ENCODE measurements around the gene ZYX.
"Not testable (repeated sequence)": the region's sequence is repeated elsewhere in the genome, so short reads cannot be mapped to it uniquely, and the experiment has no call there.

ZYX gene

DNA sequence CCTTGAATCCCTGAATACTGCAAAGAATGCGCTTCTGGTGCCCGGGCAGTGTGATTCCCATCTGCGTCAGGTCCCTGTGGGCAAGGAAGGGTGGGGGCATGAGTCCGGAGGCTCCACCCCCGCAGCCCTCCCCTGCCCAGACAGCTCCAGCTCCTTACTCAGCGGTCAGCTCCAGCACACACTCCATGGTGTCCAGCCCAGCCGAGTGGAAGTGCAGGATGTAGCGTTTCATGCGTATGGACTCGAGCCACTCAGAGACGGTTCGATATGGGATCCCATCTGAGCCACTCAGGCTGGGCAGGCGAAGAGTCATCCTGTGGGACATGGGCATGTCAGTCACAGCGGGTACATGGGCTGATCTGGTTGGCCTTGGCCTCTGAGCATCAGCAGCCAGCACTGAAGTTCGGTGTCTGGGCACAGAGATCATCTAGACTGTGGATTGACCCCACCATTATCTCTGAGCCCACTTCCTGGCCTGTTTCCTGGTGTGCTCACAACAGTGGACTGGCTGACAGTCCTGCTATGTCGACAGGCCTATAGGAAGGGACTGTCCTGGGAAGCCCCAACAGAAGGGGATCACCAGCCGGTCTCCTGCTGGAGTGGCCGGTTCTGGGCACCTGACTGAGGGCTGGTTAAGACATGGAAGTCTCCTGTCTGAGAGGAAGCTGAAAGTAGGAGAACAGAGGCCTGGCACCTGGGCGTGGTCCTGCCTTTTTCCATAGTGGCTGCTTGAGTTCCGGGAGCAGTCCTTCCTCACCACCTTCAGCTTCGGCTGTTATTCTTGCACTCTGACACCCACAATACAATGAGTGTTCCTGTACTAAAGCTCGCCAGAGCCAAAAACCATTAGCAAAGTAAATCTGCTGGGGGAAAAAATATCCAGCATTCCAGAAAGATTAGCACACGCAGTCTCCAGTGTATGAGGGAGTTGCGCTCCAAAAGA, 10.6 kb downstream of the ZYX start:
- DNase-seq (ENCODE audit: insufficient read length, low spot score) (no peak), FAIRE-seq (no peak)
- TF ChIP-seq, protein P1, sequence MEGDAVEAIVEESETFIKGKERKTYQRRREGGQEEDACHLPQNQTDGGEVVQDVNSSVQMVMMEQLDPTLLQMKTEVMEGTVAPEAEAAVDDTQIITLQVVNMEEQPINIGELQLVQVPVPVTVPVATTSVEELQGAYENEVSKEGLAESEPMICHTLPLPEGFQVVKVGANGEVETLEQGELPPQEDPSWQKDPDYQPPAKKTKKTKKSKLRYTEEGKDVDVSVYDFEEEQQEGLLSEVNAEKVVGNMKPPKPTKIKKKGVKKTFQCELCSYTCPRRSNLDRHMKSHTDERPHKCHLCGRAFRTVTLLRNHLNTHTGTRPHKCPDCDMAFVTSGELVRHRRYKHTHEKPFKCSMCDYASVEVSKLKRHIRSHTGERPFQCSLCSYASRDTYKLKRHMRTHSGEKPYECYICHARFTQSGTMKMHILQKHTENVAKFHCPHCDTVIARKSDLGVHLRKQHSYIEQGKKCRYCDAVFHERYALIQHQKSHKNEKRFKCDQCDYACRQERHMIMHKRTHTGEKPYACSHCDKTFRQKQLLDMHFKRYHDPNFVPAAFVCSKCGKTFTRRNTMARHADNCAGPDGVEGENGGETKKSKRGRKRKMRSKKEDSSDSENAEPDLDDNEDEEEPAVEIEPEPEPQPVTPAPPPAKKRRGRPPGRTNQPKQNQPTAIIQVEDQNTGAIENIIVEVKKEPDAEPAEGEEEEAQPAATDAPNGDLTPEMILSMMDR (IDR thresholded peaks at IDR 0.05; ENCODE audit: insufficient read depth, missing control alignments): no peak

DNA sequence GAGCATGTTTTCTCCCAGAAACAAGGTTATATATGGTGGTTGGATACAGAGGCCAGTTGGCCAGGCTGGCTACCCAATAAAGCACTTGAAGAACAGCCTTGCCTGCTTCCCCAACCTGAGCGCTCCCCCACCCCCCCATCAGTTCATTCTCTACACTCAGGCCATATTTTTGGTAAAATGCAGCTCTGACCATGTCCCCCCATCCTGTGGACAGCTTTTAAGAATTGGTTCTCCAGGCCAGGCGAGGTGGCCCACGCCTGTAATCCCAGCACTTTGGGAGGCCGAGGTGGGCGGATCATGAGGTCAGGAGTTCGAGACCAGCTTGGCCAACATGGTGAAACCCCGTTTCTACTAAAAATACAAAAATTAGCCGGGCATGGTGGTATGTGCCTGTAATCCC, 11.3 kb downstream of the ZYX start:
- FAIRE-seq; DNase-seq (ENCODE audit: insufficient read length, low spot score): not testable (repeated sequence)

DNA sequence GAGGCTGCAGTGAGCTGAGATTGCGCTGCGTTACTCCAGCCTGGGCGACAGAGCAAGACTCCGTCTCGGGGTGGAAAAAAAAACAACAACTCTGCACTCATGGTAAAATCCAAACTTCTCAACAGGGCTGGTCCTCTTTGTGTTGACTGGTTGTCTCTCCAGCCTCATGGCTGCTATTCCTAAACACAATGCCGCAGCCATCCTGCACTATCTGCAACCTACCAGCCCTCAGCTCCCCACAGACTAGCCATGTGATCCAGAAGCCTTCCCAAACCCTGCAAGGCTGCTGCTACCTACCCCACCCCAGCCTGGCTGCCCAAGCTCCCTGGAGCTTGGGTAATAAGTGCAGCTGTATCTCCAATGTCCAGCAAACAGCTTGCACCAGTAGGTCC, 11.7 kb downstream of the ZYX start:
- DNase-seq (ENCODE audit: insufficient read length, low spot score): no peak
- FAIRE-seq: no peak
- TF ChIP-seq, protein P1 (IDR thresholded peaks at IDR 0.05; ENCODE audit: insufficient read depth, missing control alignments): no peak

DNA sequence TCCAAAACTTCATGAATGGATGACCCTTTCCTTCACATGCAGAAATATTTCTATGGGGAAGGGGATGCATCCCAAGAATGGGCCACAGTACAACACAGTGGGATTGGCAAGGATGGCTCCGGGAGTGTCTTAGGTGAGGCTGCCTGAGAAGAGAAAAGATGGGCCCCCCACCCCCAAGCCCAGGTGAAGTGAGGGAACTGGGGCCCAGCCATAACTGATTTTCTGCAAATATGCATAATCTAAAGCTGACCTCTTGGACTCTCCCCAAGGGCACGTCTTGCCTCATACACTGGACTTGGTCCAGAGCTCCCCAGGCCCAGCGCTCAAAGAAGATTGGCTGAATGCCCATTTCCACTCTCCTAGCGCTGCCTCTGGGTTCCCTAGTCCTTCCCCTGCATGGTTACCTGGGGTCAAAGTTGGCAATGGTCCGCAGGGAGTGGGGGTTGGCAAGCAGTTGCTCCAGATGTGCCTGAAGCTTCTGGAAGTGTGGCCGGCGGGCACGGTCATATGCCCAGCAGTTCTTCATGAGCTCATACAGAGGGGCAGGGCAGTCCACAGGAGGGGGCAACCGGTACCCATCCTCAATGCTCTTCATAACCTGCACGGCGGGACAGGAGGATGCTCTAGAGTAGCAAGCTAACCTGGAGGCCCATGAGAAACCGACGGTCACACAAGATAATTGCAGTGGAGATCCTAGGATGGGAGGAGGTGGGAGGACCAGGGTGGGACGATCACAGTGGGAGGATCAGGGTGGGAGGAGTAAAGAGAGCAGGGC, 12.3 kb downstream of the ZYX start:
- TF ChIP-seq, protein P1 (IDR thresholded peaks at IDR 0.05; ENCODE audit: insufficient read depth, missing control alignments): no peak
- FAIRE-seq (no peak), DNase-seq (ENCODE audit: insufficient read length, low spot score) (no peak)

DNA sequence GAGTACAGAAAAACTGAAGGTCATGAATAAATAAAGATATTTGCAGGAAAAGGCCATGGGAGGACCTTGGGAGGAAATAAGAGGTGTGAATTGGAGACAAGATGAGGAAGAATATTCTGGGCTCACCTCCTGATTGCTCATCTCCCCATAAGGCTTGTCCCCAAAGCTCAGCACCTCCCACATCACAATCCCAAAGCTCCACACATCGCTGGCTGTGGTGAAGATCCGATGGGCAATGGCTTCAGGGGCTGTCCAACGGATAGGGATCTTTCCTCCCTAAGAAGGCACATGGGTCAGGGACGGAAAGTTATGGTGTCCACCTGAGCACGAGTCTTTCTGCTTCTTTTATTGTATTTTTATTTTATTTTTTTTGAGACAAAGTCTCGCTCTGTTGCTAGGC, 12.9 kb downstream of the ZYX start:
- FAIRE-seq: no peak
- DNase-seq (ENCODE audit: insufficient read length, low spot score): no peak
- TF ChIP-seq, protein P1 (IDR thresholded peaks at IDR 0.05; ENCODE audit: insufficient read depth, missing control alignments): no peak

DNA sequence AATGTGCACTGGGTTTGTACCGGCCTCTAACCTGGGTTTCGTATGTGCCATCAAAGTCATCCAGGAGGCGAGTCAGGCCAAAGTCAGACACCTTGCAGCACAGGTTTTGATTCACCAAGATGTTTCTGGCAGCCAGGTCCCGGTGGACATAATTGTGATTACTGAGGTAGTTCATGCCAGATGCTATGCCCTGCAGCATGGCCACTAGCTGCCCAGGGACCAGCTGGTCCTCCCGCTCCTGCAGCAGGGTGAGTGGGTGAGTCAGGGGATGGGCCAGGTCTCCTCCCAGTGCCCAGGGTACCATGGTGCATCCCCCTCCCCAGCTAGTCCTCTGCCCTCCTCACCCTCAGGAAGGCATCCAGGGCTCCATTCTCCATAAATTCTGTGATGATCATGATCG, 13.6 kb downstream of the ZYX start:
- no peak for DNase-seq (ENCODE audit: insufficient read length, low spot score)

More for the DNA sequence above, 13.6 kb downstream of the ZYX start:
- TF ChIP-seq, protein P1 (IDR thresholded peaks at IDR 0.05; ENCODE audit: insufficient read depth, missing control alignments): no peak
- FAIRE-seq: no peak
